NOMO-1 treated with dmso at 0.1 percent for 144 hours (cell line): ENCODE results near the gene SMAGP.
"Not testable (repeated sequence)": the region's sequence is repeated elsewhere in the genome, so short reads cannot be mapped to it uniquely, and the experiment has no call there.

Source experiments
- DNase-seq: peaks from one replicate; lab custom pipeline; 2025; ENCODE audit not compliant: unreplicated experiment; lab: John Stamatoyannopoulos, UW

Gene SMAGP, protein sequence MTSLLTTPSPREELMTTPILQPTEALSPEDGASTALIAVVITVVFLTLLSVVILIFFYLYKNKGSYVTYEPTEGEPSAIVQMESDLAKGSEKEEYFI

DNA sequence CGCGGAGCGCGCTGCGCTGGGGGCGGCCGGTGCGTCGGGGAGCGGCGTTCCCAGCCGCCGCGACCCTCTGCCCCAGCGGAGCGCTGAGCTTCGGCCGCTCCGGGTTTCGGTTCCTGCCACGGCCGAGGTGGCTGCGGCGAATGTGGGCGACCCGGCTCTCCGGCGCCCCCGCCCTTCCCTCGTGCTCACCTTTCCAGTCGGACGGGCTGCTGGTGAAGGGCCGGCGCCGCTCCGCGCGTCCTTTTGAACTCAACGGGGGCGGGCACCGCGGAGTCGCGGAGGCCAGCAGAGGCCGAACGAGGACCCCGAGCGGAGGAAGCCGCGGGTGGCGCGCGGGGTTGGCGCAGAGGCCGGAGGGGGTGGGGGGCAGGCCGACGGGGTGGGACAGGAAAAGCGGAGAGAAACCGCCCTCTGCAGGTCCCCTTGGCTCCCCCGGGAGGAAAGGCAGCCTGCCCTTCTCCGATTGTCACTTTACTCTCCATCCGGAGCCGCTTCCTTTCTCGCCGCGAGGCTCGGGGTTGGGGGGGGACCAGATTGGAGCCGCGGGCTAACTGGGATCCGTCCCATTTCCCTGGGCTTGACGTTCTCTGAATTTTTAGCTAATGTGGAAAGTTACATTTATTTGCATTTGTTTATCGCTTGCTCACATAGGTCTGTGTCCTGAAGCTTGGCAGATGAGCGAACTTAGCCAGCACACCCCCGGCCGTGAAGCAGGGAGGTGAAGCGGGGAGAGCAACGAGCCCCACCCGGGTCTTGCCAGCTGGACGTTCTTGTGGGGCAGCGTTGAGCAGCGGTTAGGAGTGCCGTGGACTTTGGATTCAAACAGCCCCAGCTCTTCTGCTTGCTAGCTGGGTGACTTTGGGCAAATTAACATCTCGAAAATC is at the start of gene SMAGP:
SMAGP (minus strand) TSS at position 349 of the 884 bp plus-strand sequence. CDS start 1,137 bp downstream, outside the sequence.
- DNase-seq: peak; percentile 40

GRCh38 chr12:51318846-51319599 is 48.8 kb upstream of the SMAGP start:
- DNase-seq: peak; percentile 93

- DNase-seq: not testable (repeated sequence)
These were observed 48.0 kb upstream of the SMAGP start for GRCh38 chr12:51318057-51318806.

DNA sequence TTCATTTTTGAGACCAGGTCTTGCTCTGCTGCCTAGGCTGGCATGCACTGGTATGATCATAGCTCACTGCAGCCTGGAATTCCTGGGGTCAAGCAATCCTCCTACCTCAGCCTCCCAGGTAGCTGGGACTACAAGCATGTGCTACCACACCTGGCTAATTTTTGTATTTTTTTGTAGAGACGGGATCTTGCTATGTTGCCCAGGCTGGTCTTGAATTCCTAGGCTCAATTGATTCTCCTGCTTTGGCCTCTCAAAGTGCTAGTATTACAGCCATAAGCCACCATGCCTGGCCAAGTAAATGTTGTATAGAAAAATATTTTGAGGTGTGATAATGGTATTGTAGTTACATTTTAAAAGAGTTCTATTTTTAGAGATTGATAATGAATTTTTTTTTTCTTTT is 41.2 kb upstream of the SMAGP start:
- DNase-seq: no peak

DNA sequence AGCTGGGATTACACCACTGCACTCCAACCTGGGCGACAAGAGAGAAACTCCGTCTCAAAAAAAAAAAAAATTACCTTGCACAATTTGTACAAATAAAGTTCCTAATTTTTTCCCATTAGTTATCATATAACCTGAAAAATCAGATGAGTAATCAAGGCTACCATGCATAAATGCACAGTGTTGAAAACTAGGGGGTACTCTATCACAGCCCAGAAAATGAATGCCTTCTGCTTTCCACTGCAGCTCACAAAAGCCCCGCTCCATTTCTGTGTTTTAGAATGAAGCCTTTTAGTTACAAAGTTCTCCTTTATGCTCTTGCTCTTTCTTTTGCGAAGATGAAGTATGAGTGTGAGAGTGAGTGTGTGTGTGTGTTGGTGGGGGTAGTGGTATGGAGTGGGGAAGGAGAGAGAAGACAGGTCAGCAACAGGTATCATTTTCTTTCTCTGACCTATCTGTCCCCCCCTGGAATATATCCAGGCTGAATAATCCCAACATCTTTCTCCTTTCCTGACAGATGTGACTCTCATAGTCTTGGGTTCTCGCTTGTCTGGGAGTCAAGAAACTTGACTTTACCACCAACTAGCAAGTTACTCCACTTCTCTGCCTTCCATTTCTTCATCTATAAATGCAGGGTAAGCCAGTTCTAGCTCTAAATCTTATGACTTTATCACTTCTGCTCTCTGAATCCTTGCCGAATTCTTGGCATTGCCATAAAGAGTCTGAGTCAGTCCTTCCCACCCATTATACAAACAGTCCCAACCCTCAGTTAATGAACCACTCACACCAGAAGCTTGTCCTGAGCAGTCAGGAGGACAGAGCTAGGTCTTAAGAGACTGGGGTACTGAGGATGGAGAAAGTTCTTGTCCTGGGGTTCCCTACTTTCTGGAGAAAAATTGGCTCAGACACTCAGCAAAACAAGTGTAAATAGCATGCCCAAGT is 37.7 kb upstream of the SMAGP start:
- DNase-seq: no peak

DNA sequence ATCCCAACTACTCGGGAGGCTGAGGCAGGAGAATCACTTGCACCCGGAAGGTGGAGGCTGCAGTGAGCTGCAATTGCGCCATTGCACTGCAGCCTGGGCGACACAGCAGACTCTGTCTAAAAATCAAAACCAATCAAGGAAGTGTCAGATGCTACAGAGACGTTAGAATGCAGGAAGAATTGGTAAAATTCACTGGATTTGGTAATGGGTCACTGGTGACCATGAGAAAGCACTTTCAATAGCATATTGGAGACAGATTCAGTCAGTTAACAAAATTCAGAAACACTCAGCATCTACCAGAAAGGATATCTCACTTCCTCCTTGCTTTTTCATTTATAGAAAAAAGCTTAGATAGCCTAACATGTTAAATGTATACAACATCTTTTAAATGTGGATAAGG is 36.3 kb upstream of the SMAGP start:
- no peak for DNase-seq

DNA sequence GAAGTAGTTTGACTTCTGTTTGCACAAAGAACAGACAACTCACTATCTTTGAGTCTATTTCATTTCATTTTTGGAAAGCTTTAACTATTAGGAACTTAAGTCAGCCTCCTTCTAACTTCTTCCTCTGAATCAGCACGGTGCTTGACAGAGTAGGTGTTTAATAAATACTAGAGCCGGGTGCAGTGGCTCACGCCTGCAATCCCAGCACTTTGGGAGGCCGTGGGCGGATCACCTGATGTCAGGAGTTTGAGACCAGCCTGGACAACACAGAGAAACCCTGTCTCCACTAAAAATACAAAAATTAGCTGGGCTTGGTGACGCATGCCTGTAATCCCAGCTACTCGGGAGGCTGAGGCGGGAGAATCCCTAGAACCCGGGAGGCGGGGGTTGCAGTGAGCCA is 30.6 kb upstream of the SMAGP start:
- not testable (repeated sequence) for DNase-seq

GRCh38 chr12:51295651-51296050 is 25.4 kb upstream of the SMAGP start:
- DNase-seq: no peak

DNA sequence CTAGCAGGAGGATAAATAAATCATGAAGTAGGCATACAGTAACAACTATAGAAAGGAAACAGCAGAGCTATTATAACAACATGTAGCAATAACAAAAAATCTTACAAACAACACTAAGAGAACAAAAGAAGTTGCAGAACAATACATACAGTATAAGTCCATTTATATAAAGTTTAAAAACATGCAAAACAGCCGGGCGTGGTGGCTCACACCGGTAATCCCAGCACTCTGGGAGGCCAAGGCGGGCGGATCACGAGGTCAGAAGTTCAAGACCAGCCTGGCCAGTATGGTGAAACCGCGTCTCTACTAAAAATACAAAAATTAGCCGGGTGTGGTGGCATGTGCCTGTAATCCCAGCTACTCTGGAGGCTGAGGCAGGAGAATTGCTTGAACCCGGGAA is 23.9 kb upstream of the SMAGP start:
- not testable (repeated sequence) for DNase-seq

GRCh38 chr12:51293696-51294095 is 23.5 kb upstream of the SMAGP start:
- DNase-seq: no peak

- DNase-seq: peak; percentile 72
These were observed 21.6 kb upstream of the SMAGP start for GRCh38 chr12:51291603-51292513.

- no peak for DNase-seq
These were observed 15.6 kb upstream of the SMAGP start for GRCh38 chr12:51285843-51286242.

- no peak for DNase-seq
These were observed 11.1 kb upstream of the SMAGP start for GRCh38 chr12:51281202-51281924.

- DNase-seq: no peak
These were observed 4.9 kb upstream of the SMAGP start for GRCh38 chr12:51275088-51275487.

DNA sequence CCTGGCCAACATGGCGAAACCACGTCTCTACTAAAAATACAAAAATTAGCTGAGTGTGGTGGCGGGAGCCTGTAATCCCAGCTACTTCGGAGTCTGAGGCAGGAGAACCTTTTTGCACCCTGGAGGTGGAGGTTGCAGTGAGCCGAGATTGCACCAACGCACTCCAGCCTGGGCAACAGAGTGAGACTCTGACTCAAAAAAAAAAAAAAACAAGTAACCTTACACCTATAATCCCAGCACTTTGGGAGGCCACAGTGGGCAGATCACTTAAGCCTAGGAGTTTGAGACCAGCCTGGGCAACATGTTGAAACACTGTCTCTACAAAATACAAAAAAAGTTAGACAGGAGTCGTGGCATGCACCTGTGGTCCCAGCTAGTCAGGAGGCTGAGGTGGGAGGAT is 2.6 kb upstream of the SMAGP start:
- not testable (repeated sequence) for DNase-seq

DNA sequence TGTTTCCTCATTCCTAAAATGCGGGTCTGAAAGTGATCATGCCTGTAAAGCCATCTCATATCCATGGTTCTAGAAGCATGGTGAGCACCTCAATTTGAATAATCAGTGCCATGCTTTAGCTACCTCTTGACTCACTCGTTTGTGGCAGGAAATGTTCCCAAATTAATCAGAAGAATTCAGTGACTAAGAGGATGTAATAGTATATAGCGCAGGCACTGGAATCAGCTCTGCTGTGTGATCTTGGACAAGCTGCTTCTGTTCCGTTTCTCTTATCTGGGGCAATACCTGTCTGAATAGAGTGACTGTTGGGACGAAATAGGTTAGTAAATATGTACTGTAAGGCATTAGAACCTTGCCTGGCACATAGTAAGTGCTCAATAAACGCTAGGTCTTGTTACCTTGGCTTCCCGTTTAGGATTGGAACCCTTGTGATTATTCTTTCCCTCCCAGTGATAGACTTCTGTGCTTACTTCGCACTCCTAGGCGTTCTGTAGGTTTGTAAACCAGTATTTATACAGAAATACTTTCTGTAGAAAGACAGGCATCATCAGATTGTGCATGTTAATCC is 820 bp upstream of the SMAGP start:
- no peak for DNase-seq

GRCh38 chr12:51269174-51270066 is 795 bp downstream of the SMAGP start:
- no peak for DNase-seq
